RWPE1 (cell line): ENCODE results near the gene ARFGAP1.
A peak's percentile ranks its signal among the peaks of the same experiment; 100 is the strongest.

Experiments
- CTCF ChIA-PET: fragments of 350-600 bp; sonication (Branson Sonifier 250); formaldehyde crosslinking; extraction: SDS; loops from one replicate; lab custom pipeline; 2021; lab: Yijun Ruan, JAX
- POLR2A ChIA-PET: fragments of 400-600 bp; formaldehyde crosslinking; extraction: SDS; loops from one replicate; lab custom pipeline; 2020; ENCODE audit warnings: antibody characterized with exemption; ENCODE audit not compliant: low non-redundant PET; lab: Yijun Ruan, JAX
- DNase-seq: peaks from one replicate; pipeline ENCODE4 v3.0.0; 2012; ENCODE audit warnings: low spot score
- H3K27ac ChIP-seq: fragments of 450-650 bp; 2 replicates; pipeline ENCODE4 v1.5.1; 2017
- TF ChIP-seq, protein P1 (sequence below): fragments of 450-650 bp; conservative IDR thresholded peaks from 2 replicates; pipeline ENCODE4 v1.5.1; 2017; ENCODE audit warnings: low read depth, mild to moderate bottlenecking

ARFGAP1 gene

DNA sequence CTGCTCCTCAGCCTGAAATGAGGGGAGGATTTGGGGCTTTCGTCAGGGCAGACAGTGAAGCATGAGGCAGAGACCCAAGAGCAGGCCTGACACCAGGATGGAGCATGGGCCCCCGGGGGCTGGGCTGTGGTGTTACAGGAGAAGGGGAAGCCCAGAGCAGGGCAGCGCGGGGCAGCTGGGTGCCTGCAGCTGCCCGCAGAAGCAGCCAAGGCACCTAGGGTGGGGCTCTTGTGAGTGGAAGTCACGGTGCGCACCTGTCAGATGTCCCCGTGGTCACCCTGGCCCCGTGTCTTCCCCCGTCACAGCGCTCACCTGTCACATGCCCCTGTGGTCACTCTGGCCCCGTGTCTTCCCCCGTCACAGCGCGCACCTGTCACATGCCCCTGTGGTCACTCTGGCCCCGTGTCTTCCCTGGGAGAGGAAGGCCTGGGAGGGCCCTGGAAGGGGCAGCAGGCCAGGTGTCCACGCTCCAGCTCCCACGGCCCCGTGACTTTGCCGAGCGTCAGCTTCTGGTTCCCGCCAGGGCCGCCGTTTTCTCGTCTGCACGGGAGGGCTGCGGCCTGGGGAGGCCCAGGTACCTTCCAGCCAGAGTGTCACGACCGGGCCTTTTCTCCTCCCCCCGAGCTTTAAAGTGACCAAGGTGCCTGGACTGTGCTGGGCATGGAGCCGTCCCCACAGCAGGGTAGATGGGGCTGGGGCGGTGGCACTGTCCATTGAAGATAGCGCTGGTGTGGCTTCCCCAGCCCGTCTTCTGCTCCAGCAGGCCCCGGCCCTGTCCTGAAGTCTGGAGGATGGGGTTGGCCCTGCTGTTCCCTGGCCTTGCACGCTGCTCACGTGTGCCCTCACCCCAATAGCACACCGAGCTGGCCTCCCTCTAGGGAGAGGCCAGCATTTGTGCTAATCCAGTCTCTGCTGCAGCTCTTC is 9.4 kb downstream of the ARFGAP1 start:
- ChIA-PET POLR2A (no interaction called here), CTCF (interaction anchor here (0.6 to 1.6 kb wide), 6 partner anchors 12 to 364 kb away, joined by 3 to 7 read pairs (median 3); no protein-coding TSS in a partner anchor)
- TF ChIP-seq, protein P1, sequence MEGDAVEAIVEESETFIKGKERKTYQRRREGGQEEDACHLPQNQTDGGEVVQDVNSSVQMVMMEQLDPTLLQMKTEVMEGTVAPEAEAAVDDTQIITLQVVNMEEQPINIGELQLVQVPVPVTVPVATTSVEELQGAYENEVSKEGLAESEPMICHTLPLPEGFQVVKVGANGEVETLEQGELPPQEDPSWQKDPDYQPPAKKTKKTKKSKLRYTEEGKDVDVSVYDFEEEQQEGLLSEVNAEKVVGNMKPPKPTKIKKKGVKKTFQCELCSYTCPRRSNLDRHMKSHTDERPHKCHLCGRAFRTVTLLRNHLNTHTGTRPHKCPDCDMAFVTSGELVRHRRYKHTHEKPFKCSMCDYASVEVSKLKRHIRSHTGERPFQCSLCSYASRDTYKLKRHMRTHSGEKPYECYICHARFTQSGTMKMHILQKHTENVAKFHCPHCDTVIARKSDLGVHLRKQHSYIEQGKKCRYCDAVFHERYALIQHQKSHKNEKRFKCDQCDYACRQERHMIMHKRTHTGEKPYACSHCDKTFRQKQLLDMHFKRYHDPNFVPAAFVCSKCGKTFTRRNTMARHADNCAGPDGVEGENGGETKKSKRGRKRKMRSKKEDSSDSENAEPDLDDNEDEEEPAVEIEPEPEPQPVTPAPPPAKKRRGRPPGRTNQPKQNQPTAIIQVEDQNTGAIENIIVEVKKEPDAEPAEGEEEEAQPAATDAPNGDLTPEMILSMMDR, result no peak
- DNase-seq, result no peak
- peak overlapping the region; percentile 13; the same call in 1 of the 2 replicates for H3K27ac ChIP-seq

DNA sequence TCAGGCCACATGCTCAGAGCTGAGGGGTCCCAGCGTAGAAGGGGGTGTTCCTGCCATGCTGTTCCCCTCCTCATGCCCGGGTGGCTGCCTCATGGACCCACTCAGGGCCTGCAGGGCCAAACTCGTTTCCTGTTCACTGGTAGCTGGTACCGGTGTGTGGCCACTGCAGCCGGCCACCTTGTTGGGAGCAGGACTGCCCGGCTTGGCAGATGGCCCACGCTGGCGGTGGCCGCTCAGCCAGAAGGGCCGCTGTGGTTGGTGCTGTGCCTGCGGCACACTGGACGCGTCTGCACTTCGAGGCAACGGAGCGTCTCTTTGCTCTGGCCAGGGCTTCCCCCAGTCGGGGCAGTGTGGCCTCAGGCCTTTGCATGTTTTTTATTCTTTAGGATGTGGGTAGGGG is 10.3 kb downstream of the ARFGAP1 start:
- DNase-seq, result no peak
- peak overlapping the region; percentile 13; the same call in 1 of the 2 replicates for H3K27ac ChIP-seq
- ChIA-PET POLR2A (no interaction called here), CTCF (no interaction called here)
- TF ChIP-seq, protein P1, result no peak

DNA sequence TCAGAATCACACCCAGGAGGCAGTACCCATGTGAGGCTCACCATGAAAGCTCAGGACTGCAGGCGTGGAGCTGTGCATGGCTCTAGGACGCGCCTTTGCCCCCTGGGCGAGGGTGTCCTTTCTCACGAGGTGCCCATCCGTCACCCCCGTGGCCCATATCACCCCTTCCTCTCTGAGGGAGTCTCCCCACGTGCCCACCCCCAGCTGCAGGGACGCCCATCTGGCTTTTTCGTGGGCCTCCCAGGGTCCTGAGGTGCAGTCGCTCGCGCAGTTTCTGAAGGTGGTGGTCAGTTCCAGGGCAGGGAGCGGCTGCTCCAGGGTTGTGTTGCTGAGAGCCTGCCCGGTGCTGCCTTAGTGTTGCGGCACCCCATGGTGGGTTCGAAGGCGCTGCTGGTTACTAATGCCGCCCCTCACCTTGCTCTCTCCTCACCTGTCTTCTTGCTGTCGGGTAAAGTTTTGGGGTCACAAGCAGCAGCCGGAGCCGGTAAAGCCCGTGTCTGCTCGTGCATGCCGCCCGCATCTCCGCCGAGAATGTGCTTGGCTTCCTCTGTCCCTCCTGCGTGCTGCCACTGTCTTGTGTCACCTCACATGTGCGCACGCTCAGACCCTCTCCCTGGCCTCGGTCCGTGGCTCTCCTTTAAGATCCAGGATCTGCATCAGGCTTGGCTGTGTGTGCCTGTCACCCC is 10.9 kb downstream of the ARFGAP1 start:
- TF ChIP-seq, protein P1, result no peak
- no peak overlapping the region; the same call in 1 of the 2 replicates for H3K27ac ChIP-seq
- DNase-seq, result no peak
- CTCF ChIA-PET, result interaction anchor here (2.7 kb wide), 1 partner anchor 25 kb away, joined by 11 read pairs; no protein-coding TSS in a partner anchor
- POLR2A ChIA-PET, result no interaction called here

DNA sequence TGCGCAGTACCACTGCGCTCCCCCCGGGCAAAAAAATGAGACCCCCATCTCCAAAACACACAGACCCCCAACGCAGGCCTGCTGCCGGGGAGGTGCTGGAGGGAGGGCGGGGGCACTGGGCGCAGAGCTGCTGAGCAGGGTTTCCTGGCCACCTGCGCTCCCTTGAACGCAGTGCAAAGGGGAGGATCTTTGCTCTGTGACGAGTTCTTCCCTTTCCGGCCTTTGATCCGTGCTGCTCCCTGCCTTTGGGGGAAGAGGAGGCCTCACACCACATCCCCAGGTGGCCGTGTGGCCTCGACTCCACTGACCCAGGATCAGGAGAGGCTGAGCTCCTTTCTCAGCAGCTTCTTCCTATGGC is 11.4 kb downstream of the ARFGAP1 start:
- no peak for DNase-seq
- TF ChIP-seq, protein P1, result no peak
- ChIA-PET POLR2A (no interaction called here), CTCF (interaction anchor here (0.6 to 2.7 kb wide), 3 partner anchors 13 to 61 kb away, joined by 3 to 11 read pairs (median 4); no protein-coding TSS in a partner anchor)
- no peak overlapping the region for H3K27ac ChIP-seq

DNA sequence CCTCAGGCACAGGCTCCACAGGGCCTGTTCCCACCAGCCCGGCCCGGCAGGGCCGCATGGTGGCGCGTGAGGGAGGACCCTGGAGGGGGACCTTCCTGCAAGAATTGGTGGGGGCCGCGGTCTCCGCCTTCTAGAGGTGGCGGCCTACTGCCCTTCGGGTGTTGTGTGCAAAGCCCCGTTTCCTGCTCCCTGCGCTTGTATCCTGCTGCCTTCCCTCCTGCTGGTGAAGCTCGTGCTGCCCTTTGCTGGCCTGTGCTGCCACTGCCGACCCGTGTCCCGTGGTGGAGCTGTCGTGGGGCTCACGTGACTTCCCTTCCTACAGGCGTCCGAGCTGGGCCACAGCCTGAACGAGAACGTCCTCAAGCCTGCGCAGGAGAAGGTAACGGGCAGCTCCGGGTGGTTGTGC is 11.9 kb downstream of the ARFGAP1 start:
- no peak overlapping the region for H3K27ac ChIP-seq
- TF ChIP-seq, protein P1, result no peak
- POLR2A ChIA-PET, result no interaction called here
- DNase-seq, result no peak
- CTCF ChIA-PET, result interaction anchor here (0.6 to 2.7 kb wide), 4 partner anchors 13 to 254 kb away, joined by 3 to 11 read pairs (median 4); no protein-coding TSS in a partner anchor

DNA sequence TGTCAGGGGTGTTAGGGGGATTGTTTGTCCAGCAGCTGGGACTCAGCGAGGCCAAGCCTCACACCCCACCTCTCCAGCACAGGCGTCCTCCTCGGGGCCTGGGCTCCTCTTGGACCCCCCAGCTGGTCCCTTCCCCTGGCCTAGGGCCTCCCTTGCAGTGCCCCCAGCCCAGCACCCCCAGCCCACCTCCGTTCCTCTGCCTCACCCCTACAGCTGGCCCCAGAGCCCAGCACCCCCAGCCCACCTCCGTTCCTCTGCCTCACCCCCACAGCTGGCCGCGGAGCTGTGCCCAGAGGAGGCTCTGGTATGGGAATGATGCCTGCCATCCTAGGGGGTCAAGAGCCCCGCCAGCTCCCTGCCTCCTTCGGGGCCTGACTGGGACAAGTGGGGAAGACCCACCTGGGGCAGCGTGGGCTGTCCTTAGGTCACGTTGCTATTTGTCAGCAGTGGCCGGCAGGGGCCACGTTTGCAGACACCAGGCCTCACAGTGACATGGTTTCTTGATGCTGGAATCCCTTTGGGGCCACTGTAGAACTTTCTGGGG is 12.4 kb downstream of the ARFGAP1 start:
- H3K27ac ChIP-seq, result no peak overlapping the region
- TF ChIP-seq, protein P1, result no peak
- no peak for DNase-seq
- POLR2A ChIA-PET, result no interaction called here
- CTCF ChIA-PET, result interaction anchor here (0.5 to 2.7 kb wide), 7 partner anchors 14 to 253 kb away, joined by 3 to 11 read pairs (median 4); no protein-coding TSS in a partner anchor
